Measurements from ENCODE around the gene HCFC2.

HCFC2 gene

DNA sequence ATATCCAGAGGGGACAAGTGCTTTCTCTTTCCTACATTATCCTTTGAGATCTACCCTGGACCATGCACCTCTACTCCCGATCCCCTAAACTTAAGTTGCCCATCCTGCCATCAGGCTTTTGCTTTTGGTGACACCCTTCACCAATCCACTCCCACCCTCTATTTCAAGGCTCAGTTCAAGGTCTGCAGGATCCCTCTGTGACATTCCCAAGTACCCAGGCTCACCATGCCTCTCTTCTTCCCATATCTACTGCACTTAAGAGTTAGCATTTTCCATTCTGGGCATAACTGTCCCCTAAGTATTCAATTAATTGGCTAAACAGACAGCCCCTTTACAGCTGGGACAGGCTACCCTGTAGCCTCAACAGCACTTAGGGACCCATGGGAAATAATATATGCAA, 70.6 kb downstream of the HCFC2 start:
- DNase-seq (ENCODE audit: low read depth) = no peak
- peak overlapping the region; percentile 38 for H3K4me3 ChIP-seq (ENCODE audit: low read depth, low read length)
- TF ChIP-seq, protein P1, sequence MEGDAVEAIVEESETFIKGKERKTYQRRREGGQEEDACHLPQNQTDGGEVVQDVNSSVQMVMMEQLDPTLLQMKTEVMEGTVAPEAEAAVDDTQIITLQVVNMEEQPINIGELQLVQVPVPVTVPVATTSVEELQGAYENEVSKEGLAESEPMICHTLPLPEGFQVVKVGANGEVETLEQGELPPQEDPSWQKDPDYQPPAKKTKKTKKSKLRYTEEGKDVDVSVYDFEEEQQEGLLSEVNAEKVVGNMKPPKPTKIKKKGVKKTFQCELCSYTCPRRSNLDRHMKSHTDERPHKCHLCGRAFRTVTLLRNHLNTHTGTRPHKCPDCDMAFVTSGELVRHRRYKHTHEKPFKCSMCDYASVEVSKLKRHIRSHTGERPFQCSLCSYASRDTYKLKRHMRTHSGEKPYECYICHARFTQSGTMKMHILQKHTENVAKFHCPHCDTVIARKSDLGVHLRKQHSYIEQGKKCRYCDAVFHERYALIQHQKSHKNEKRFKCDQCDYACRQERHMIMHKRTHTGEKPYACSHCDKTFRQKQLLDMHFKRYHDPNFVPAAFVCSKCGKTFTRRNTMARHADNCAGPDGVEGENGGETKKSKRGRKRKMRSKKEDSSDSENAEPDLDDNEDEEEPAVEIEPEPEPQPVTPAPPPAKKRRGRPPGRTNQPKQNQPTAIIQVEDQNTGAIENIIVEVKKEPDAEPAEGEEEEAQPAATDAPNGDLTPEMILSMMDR (conservative IDR thresholded peaks at IDR 0.05; ENCODE audit: low read depth, low read length) = no peak

DNA sequence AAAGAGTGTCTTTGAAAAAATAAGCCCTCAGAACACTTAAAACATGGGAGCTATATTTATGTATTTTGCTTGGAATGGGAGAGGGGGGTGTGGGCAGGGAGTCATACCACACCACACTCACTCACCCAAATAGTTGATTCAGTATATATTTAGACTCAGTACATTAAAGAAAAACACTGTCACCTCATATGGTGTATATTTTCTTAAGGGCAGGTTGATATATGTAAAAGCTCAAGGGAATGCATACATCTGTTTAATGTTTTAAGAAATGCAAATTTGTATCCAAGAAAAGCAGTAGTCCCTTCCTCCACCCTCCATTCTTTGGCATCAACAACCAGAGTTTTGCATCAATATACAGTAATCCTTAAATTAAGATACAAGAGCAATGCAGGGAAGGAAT, 72.2 kb downstream of the HCFC2 start:
- no peak for DNase-seq (ENCODE audit: low read depth)
- TF ChIP-seq, protein P1 (conservative IDR thresholded peaks at IDR 0.05; ENCODE audit: low read depth, low read length) = no peak
- peak overlapping the region; percentile 83 for H3K4me3 ChIP-seq (ENCODE audit: low read depth, low read length)

DNA sequence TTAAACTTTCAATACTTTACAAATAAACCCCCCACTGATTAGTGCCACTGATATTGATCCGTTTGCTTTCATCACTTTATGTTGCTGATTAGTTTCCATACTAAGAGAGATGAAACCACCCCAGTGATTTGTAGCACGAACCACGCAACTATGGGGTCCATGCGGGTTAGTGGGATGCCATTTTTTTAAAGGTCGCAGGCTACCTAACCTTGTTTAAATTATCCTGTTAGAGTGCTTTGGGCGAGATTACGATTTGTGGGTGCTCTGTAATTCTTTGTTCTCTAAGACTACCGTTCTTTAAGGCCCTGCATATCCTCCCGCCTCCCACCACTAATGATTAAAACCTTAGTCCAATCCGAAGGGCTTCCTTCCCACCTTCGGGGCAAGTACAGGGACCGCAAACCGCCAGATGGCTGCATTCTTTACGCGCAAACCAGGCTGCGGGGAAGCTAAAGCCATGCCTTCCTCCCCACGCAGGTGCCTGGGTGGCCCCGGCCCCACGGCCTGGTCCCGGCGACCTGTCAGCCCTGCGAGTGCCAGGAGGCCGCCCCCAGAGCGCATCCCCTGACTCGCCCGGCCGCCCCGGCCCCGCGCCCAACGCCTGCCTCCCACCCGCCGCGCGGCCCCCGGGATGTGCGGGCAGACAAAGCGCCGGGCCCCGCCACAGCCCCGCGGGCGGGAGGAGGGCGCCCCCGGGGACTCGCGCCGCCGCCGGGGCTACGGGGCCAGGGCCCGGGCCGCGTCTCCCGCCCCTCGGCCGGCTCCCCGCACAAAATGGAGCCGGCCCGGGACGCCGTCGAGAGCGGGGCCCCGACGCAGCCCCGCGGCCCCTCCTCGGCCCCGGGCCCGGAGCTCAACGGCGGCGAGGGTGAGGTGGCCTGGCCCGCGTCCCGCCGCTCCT, 72.9 kb downstream of the HCFC2 start:
- peak; percentile 72 for DNase-seq (ENCODE audit: low read depth)
- H3K4me3 ChIP-seq (ENCODE audit: low read depth, low read length) = peak overlapping the region; percentile 83
- TF ChIP-seq, protein P1 (conservative IDR thresholded peaks at IDR 0.05; ENCODE audit: low read depth, low read length) = peak; percentile 3

DNA sequence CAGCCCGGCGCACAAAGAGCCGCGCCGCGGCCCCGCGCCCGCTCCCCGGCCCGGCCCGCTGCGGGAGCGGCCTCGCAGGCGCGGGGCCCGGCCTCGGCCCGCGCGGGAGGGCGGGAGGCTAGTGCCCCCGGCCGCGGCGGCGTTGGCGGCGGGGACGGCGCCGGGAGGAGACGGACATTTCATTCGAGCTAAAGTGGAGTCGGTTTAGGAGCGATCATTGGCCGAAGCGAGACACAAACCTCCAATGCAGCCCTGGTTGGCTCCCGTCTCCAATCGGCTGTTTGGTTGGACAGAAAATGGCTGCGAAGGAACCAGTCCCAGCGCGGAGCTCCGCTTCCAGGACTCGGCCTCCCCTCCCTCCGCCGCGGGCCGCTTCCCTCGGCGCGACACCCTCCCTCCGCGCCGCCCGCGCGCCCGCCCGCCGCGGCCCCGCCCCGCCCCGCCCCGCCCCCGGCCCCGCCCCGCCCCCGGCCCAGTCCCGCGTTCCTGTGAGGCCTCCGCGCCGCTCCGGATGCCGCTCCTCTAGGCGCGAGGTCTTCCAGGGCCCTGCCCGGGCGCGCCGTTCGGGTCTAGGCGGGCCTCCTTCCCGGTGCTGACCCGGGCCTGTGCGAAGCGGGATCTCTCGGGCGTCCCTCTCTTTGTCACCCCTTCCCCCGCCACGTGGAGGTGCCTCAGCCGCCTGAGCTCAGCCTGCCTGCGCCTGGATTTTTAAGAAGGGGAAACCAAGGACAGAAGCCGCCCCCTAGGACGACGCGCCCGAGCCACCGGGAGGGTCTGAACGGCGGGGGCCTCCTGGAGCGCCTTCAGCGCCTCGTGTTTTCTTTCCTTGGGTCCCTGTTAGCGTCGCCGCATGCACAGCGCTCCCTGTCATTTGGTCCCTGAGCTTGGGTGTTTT, 73.8 kb downstream of the HCFC2 start, which contains the start of gene NFYB:
TSS of gene NFYB (minus strand) at position 309 of the 895 bp plus-strand sequence. CDS start 2,757 bp downstream, outside the sequence.
- DNase-seq (ENCODE audit: low read depth) = peak; percentile 99
- TF ChIP-seq, protein P1 (conservative IDR thresholded peaks at IDR 0.05; ENCODE audit: low read depth, low read length) = no peak
- peak within 1 kb of the TSS; percentile 83 for H3K4me3 ChIP-seq (ENCODE audit: low read depth, low read length)

DNA sequence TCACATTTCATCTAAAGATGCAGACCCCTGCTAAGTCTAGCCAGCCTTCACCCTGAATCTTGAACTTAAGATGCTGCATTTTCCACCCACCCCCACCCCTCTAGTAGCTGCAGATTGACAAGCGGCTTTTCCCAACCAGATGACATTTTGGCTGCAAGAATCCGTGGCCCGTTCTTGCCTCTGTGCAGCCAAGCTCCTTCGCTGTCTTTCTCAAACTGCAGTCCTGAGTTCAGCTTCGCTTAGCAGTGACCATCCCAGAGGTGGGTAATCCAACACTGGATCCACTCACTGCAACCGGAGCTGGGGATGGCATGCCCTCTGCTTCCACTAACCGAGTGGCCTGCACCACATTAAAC, 74.4 kb downstream of the HCFC2 start:
- H3K4me3 ChIP-seq (ENCODE audit: low read depth, low read length) = peak overlapping the region; percentile 57
- TF ChIP-seq, protein P1 (conservative IDR thresholded peaks at IDR 0.05; ENCODE audit: low read depth, low read length) = no peak
- DNase-seq (ENCODE audit: low read depth) = no peak

DNA sequence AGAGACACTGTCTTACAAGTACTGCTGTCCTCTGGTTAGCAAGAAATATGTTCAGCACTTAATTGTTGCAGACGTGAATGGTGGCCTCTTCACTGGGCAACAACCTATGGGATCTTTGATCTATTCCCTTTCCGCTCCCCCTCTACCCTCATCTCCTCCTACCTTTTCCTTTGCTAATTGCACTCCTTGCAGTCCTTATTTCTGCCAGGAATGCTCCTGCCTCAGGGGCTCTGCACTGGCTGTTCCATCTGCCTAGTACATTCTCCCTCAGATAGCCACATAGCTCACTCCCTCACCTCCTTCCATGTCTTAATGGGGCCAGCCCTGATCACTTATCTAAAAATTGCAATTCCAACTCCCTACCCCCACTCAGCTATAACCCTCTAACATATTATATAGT, 78.2 kb downstream of the HCFC2 start:
- no peak overlapping the region for H3K4me3 ChIP-seq (ENCODE audit: low read depth, low read length)
- TF ChIP-seq, protein P1 (conservative IDR thresholded peaks at IDR 0.05; ENCODE audit: low read depth, low read length) = no peak
- DNase-seq (ENCODE audit: low read depth) = no peak
